IMR-90 (cell line): Measurements from ENCODE around the gene SLC4A4. TPM values are rescaled to one million over a fixed set of nuclear protein-coding genes. Genes with fewer than 3 reads are reported as not detected.

Experiments
- ATAC-seq: fragments of 200-7000 bp; cut with Tn5 transposase; 2 replicates; pipeline ENCODE4 v1.9.1; 2020; ENCODE audit warnings: low read depth, mild to moderate bottlenecking, moderate library complexity
- BruUV-seq: library from RNA; stranded (reverse); fragments of 400-500 nt; replicated peaks from 2 replicates; lab custom pipeline; 2021; lab: Mats Ljungman, UMichigan
- CTCF ChIA-PET: fragments of 300-600 bp; formaldehyde crosslinking; extraction: SDS; loops from one replicate; lab custom pipeline; 2021; ENCODE audit warnings: antibody characterized with exemption; lab: Yijun Ruan, JAX
- POLR2A ChIA-PET: fragments of 300-600 bp; sonication (Branson Sonifier 250); formaldehyde crosslinking; loops from one replicate; lab custom pipeline; 2022; ENCODE audit warnings: antibody characterized with exemption; ENCODE audit not compliant: unreplicated experiment; lab: Charles Lee
- DNase-seq: peaks from one replicate; pipeline ENCODE4 v3.0.0; 2013
- H2AFZ ChIP-seq: replicated peaks from 2 replicates; pipeline ENCODE3; 2013; ENCODE audit warnings: low read length, mild to moderate bottlenecking; ENCODE audit not compliant: poor library complexity
- H2AK5ac ChIP-seq: 2 replicates; pipeline ENCODE4 v1.6.1; 2013; ENCODE audit warnings: low read depth, low read length, inconsistent platforms
- H2AK9ac ChIP-seq: replicated peaks from 2 replicates; pipeline ENCODE3; 2013; ENCODE audit warnings: mild to moderate bottlenecking, low read depth, low read length, moderate library complexity; ENCODE audit not compliant: poor library complexity
- H2BK120ac ChIP-seq: 2 replicates; pipeline ENCODE4 v1.6.1; 2013; ENCODE audit warnings: low read depth, low read length, inconsistent platforms
- H2BK15ac ChIP-seq: 3 replicates; pipeline ENCODE4 v1.6.1; 2013; ENCODE audit warnings: low read depth, low read length, inconsistent platforms
- H2BK20ac ChIP-seq: 2 replicates; pipeline ENCODE4 v1.6.1; 2013; ENCODE audit warnings: low read depth, mild to moderate bottlenecking, inconsistent platforms, low read length, moderate library complexity
- H2BK5ac ChIP-seq: 2 replicates; pipeline ENCODE4 v1.6.1; 2013; ENCODE audit warnings: mild to moderate bottlenecking, low read depth, low read length, inconsistent platforms; ENCODE audit not compliant: poor library complexity, severe bottlenecking
- H3K14ac ChIP-seq: replicated peaks from 2 replicates; pipeline ENCODE4 v1.6.1; 2013; ENCODE audit warnings: low read depth, low read length, inconsistent platforms
- H3K18ac ChIP-seq: 2 replicates; pipeline ENCODE4 v1.6.1; 2013; ENCODE audit warnings: low read depth, low read length, control low read depth
- H3K23ac ChIP-seq: 2 replicates; pipeline ENCODE4 v1.6.1; 2013; ENCODE audit warnings: low read depth, low read length, inconsistent platforms
- H3K27ac ChIP-seq: 2 replicates; pipeline ENCODE4 v1.5.1; 2013; ENCODE audit warnings: mild to moderate bottlenecking, control low read depth, low read length; ENCODE audit not compliant: insufficient read depth
- H3K27me3 ChIP-seq: 2 replicates; pipeline ENCODE4 v1.6.1; 2013; ENCODE audit warnings: low read length; ENCODE audit not compliant: control insufficient read depth, insufficient read depth
- H3K36me3 ChIP-seq: 2 replicates; pipeline ENCODE4 v1.6.1; 2013; ENCODE audit warnings: low read length, mixed read lengths; ENCODE audit not compliant: control insufficient read depth, insufficient read depth
- H3K4ac ChIP-seq: 2 replicates; pipeline ENCODE4 v1.6.1; 2013; ENCODE audit warnings: low read depth, low read length, inconsistent platforms
- H3K4me1 ChIP-seq: 2 replicates; pipeline ENCODE4 v1.6.1; 2013; ENCODE audit warnings: low read length, mixed read lengths; ENCODE audit not compliant: control insufficient read depth, insufficient read depth
- H3K4me2 ChIP-seq: 2 replicates; pipeline ENCODE4 v1.6.1; 2013; ENCODE audit warnings: low read depth, mild to moderate bottlenecking, control low read depth, low read length, moderate library complexity
- H3K4me3 ChIP-seq: 2 replicates; pipeline ENCODE4 v1.5.1; 2013; ENCODE audit warnings: low read depth, mild to moderate bottlenecking, control low read depth, low read length, moderate library complexity; ENCODE audit not compliant: insufficient read depth
- H3K56ac ChIP-seq: 2 replicates; pipeline ENCODE4 v1.6.1; 2013; ENCODE audit warnings: low read length, inconsistent platforms; ENCODE audit not compliant: insufficient read depth; ENCODE audit errors: extremely low read depth
- H3K79me1 ChIP-seq, 2 experiments: 2 replicates each; pipeline ENCODE4 v1.6.1; 2013; ENCODE audit warnings: low read length in 2 of 2, inconsistent platforms in 1 of 2, low read depth in 1 of 2
- H3K9ac ChIP-seq: 2 replicates; pipeline ENCODE4 v1.6.1; 2013; ENCODE audit warnings: low read depth, low read length, control low read depth
- H3K9me1 ChIP-seq: 2 replicates; pipeline ENCODE4 v1.6.1; 2013; ENCODE audit warnings: low read length, inconsistent platforms; ENCODE audit not compliant: insufficient read depth
- H3K9me3 ChIP-seq: 2 replicates; pipeline ENCODE4 v1.6.1; 2013; ENCODE audit warnings: low read length; ENCODE audit not compliant: control insufficient read depth, insufficient read depth
- H4K20me1 ChIP-seq: 2 replicates; pipeline ENCODE4 v1.6.1; 2013; ENCODE audit warnings: low read length, inconsistent platforms; ENCODE audit not compliant: insufficient read depth
- H4K5ac ChIP-seq: 2 replicates; pipeline ENCODE4 v1.6.1; 2013; ENCODE audit warnings: mild to moderate bottlenecking, low read depth, low read length, control low read depth
- H4K8ac ChIP-seq, 2 experiments: 2 replicates each; pipeline ENCODE4 v1.6.1; 2013; ENCODE audit warnings: low read depth in 2 of 2, low read length in 2 of 2, control low read depth in 1 of 2, inconsistent platforms in 1 of 2
- H4K91ac ChIP-seq: 2 replicates; pipeline ENCODE4 v1.6.1; 2013; ENCODE audit warnings: low read depth, low read length, inconsistent platforms; ENCODE audit not compliant: insufficient read depth
- BHLHE40 ChIP-seq: fragments of 150-350 bp; IDR thresholded peaks from 2 replicates; pipeline ENCODE4 v1.6.1; 2016; ENCODE audit warnings: mild to moderate bottlenecking, low read depth, low read length
- CEBPB ChIP-seq: IDR thresholded peaks from 2 replicates; pipeline ENCODE4 v1.6.1; 2012; ENCODE audit warnings: low read depth, low read length, improper control_type of control experiment
- CHD1 ChIP-seq: IDR thresholded peaks from 2 replicates; pipeline ENCODE4 v1.6.1; 2012; ENCODE audit warnings: low read depth, low read length, improper control_type of control experiment
- ELK1 ChIP-seq: fragments of 150-350 bp; IDR thresholded peaks from 2 replicates; pipeline ENCODE4 v1.6.1; 2016; ENCODE audit warnings: low read depth, mild to moderate bottlenecking, low read length, moderate library complexity, borderline replicate concordance
- FOS ChIP-seq: fragments of 150-350 bp; IDR thresholded peaks from 2 replicates; pipeline ENCODE4 v1.6.1; 2016; ENCODE audit warnings: low read depth, low read length
- MAZ ChIP-seq: IDR thresholded peaks from 2 replicates; pipeline ENCODE4 v1.6.1; 2012; ENCODE audit warnings: low read depth, mild to moderate bottlenecking, low read length, improper control_type of control experiment, moderate library complexity, borderline replicate concordance
- NFE2L2 ChIP-seq: fragments of 150-350 bp; IDR thresholded peaks from 2 replicates; pipeline ENCODE4 v1.6.1; 2016; ENCODE audit warnings: low read depth, mild to moderate bottlenecking, low read length
- POLR2A ChIP-seq: IDR thresholded peaks from 2 replicates; pipeline ENCODE4 v1.6.1; 2012; ENCODE audit warnings: mild to moderate bottlenecking, low read depth, low read length
- RAD21 ChIP-seq: IDR thresholded peaks from 2 replicates; pipeline ENCODE4 v1.6.1; 2012; ENCODE audit warnings: low read length, improper control_type of control experiment
- RCOR1 ChIP-seq: IDR thresholded peaks from 2 replicates; pipeline ENCODE4 v1.6.1; 2012; ENCODE audit warnings: mild to moderate bottlenecking, low read length, improper control_type of control experiment; ENCODE audit not compliant: insufficient replicate concordance
- RFX5 ChIP-seq: IDR thresholded peaks from 2 replicates; pipeline ENCODE4 v1.8.0; 2012; ENCODE audit warnings: low read depth, mild to moderate bottlenecking, low read length, moderate library complexity
- SMC3 ChIP-seq: fragments of 150-350 bp; IDR thresholded peaks from 2 replicates; pipeline ENCODE4 v1.6.1; 2016; ENCODE audit warnings: low read depth, mild to moderate bottlenecking, antibody characterized with exemption, low read length, moderate library complexity
- USF2 ChIP-seq: fragments of 150-350 bp; IDR thresholded peaks from 2 replicates; pipeline ENCODE4 v1.6.1; 2017; ENCODE audit warnings: mild to moderate bottlenecking, antibody characterized with exemption, low read length, low read depth
- WGBS, 2 experiments: methylation state at CpG; one replicate each; pipeline versions ENCODE4 v1.1.5 to v1.1.7; 2013; ENCODE audit warnings: missing lambda C conversion rate in 2 of 2; ENCODE audit not compliant: insufficient read length in 1 of 2; ENCODE audit errors: extremely low coverage in 2 of 2; 5-methylcytosine and 5-hydroxymethylcytosine counted together
- dilution Hi-C: fragments of 300-500 bp; cut with HindIII; formaldehyde crosslinking; loops from one replicate; pipeline ENCODE4 v1.14.3; 2018; ENCODE audit warnings: low sequenced_read_pairs; ENCODE audit not compliant: unreplicated experiment
- in situ Hi-C: fragments of 300-500 bp; cut with MboI; formaldehyde crosslinking; loops from 3 replicates; pipeline ENCODE4 v1.14.3; 2019; ENCODE audit warnings: low sequenced_read_pairs, inconsistent platforms, mixed read lengths
- intact Hi-C: fragments of 100-400 bp; cut with micrococcal nuclease; formaldehyde crosslinking; loops from 2 replicates; pipeline ENCODE4 v1.10.0; 2022
- polyA plus RNA-seq, 3 experiments: library from polyadenylated mRNA; depleted of rRNA; stranded (reverse); fragments of >200 nt; gene quantifications; 2 replicates each; pipeline ENCODE4 v1.2.3, GENCODE V29; 2012; ENCODE audit warnings: low replicate concordance in 1 of 3
- total RNA-seq: library from RNA; depleted of rRNA; stranded (reverse); fragments of >200 nt; gene quantifications from 2 replicates; pipeline ENCODE4 v1.2.3, GENCODE V29; 2012

SLC4A4 gene
- total and polyA plus RNA-seq, 2 of the 4 experiments (the other 2 are of a cell fraction) = 5.6 to 16.8 TPM

- H3K4ac ChIP-seq = no peak overlapping the region
- H2BK15ac ChIP-seq = no peak overlapping the region
- H2AK9ac ChIP-seq = no peak overlapping the region
- H3K27me3 ChIP-seq = no peaks in the 10 kb centered on the region
- no peak for ATAC-seq
- CTCF ChIA-PET = no interaction called here
- dilution Hi-C loops (no loop called here), in situ Hi-C loops (loop anchor here (10.0 to 25.0 kb wide), 4 partner anchors 373 to 921 kb away; partner anchors contain the start of gene ENAM), intact Hi-C loops (no loop called here)
- no peak overlapping the region for H3K9ac ChIP-seq
- BruUV-seq = no TSS peak
- POLR2A ChIA-PET = no interaction called here
- H2BK20ac ChIP-seq = no peak overlapping the region
- H3K4me3 ChIP-seq = no peak overlapping the region
- H3K4me1 ChIP-seq = 0 out of 2 replicates have a peak, but pooled peaks cover 2% of the 10 kb centered on the region
- H4K20me1 ChIP-seq = no peaks in the 10 kb centered on the region
- H2BK5ac ChIP-seq = no peak overlapping the region
- no peak overlapping the region for H4K91ac ChIP-seq
- H3K23ac ChIP-seq = no peak overlapping the region
- no CpG with 5 or more reads among the region's 1 CpG for WGBS, 2 experiments
- peaks cover 19% of the 10 kb centered on the region for H3K36me3 ChIP-seq
- no peak for TF ChIP-seq CHD1
- no peak for TF ChIP-seq POLR2A
- no peak for TF ChIP-seq SMC3
- TF ChIP-seq RCOR1 = no peak
- TF ChIP-seq RFX5 = no peak
- TF ChIP-seq FOS = no peak
- TF ChIP-seq BHLHE40 = no peak
- no peak for TF ChIP-seq MAZ
- no peak for TF ChIP-seq ELK1
- no peak for TF ChIP-seq NFE2L2
- TF ChIP-seq USF2 = no peak
- TF ChIP-seq CEBPB = no peak
- no peak for TF ChIP-seq RAD21
- no peak overlapping the region for H3K14ac ChIP-seq
- no peaks in the 10 kb centered on the region for H3K9me3 ChIP-seq
- no peak overlapping the region for H3K18ac ChIP-seq
- no peak overlapping the region for H2AFZ ChIP-seq
- no peak overlapping the region for H4K5ac ChIP-seq
- H3K9me1 ChIP-seq = 0 out of 2 replicates have a peak, but pooled peaks cover 3% of the 10 kb centered on the region
- H3K4me2 ChIP-seq = no peak overlapping the region
- H2AK5ac ChIP-seq = no peak overlapping the region
- no peak overlapping the region for H3K56ac ChIP-seq
- H3K79me1 ChIP-seq = no peaks in the 10 kb centered on the region
- no peak for DNase-seq
- no peak overlapping the region for H2BK120ac ChIP-seq
- no peak overlapping the region for H3K27ac ChIP-seq
- H4K8ac ChIP-seq = no peak overlapping the region
These were observed 219.4 kb downstream of the SLC4A4 start for GRCh38 chr4:71558248-71558647.
